Activated T-helper 1 cell treated with anti-CD3 and anti-CD28 coated beads, Interleukin-12 subunit alpha, Interleukin-12 subunit beta, Interleukin-2, Interleukin-4 antibody, amounts not matched to agents 30 ng/mL and 10 ng/mL and 1 ng/mL, durations not matched to agents 14 hours and 24 hours and 36 hours (primary cell): ENCODE measurements around the gene IZUMO4. TPM values are rescaled to one million over a fixed set of nuclear protein-coding genes. Genes with fewer than 3 reads are reported as not detected.
A peak's percentile ranks its signal among the peaks of the same experiment; 100 is the strongest.

Source experiments
- DNase-seq: peaks from one replicate; pipeline ENCODE4 v3.0.0; 2021; ENCODE audit warnings: low spot score
- H3K27ac Mint-ChIP-seq: one replicate; pipeline ENCODE4 v1.8.0; 2021; ENCODE audit warnings: mild to moderate bottlenecking, mixed read lengths
- H3K27me3 Mint-ChIP-seq: one replicate; pipeline ENCODE4 v1.8.0; 2022; ENCODE audit warnings: mild to moderate bottlenecking, moderate library complexity, mixed read lengths; ENCODE audit not compliant: insufficient read depth
- H3K36me3 Mint-ChIP-seq: one replicate; pipeline ENCODE4 v1.8.0; 2021; ENCODE audit warnings: low read depth, mixed read lengths
- H3K4me1 Mint-ChIP-seq: one replicate; pipeline ENCODE4 v1.8.0; 2021; ENCODE audit warnings: low read depth, mixed read lengths
- H3K4me3 Mint-ChIP-seq: one replicate; pipeline ENCODE4 v1.8.0; 2021; ENCODE audit warnings: mild to moderate bottlenecking, moderate library complexity, mixed read lengths
- H3K9me3 Mint-ChIP-seq: one replicate; pipeline ENCODE4 v1.8.0; 2021; ENCODE audit warnings: mixed read lengths
- intact Hi-C: fragments of 100-400 bp; cut with micrococcal nuclease; formaldehyde crosslinking; loops from one replicate; pipeline ENCODE4 v1.15.1; 2024
- total RNA-seq: library from RNA; stranded (reverse); gene quantifications from 2 replicates; pipeline ENCODE4 v1.2.3, GENCODE V29; 2022

Gene IZUMO4
- total RNA-seq, 1 donor from 2014 or later: 7.1 TPM

- intact Hi-C loops: loop anchor here (5.0 kb wide), 1 partner anchor 175 kb away; no protein-coding TSS in a partner anchor
- Mint-ChIP-seq H3K4me1 (peaks cover 23% of the 10 kb centered on the region), H3K4me3 (peak overlapping the region; percentile 85), H3K36me3 (peaks cover 30% of the 10 kb centered on the region), H3K27ac (peak overlapping the region; percentile 88), H3K9me3 (no peaks in the 10 kb centered on the region), H3K27me3 (no peaks in the 10 kb centered on the region)
- peak; percentile 56 for DNase-seq
Observed at GRCh38 chr19:2097203-2097885, 629 bp downstream of the IZUMO4 start.

GRCh38 chr19:2097886-2098327, 1.2 kb downstream of the IZUMO4 start:
- DNase-seq: no peak
- H3K4me1 Mint-ChIP-seq: peaks cover 23% of the 10 kb centered on the region

GRCh38 chr19:2099054-2099501, 2.4 kb downstream of the IZUMO4 start:
- intact Hi-C loops: loop anchor here (5.0 kb wide), 1 partner anchor 173 kb away; no protein-coding TSS in a partner anchor
- no peak for DNase-seq
- H3K27me3 Mint-ChIP-seq: no peaks in the 10 kb centered on the region
- no peak overlapping the region for H3K27ac Mint-ChIP-seq
- H3K4me1 Mint-ChIP-seq: peaks cover 14% of the 10 kb centered on the region
- no peak overlapping the region for H3K4me3 Mint-ChIP-seq
- H3K36me3 Mint-ChIP-seq: peaks cover 24% of the 10 kb centered on the region
- H3K9me3 Mint-ChIP-seq: no peaks in the 10 kb centered on the region

More at GRCh38 chr19:2097886-2098327, 1.2 kb downstream of the IZUMO4 start:
- peak overlapping the region; percentile 88 for H3K27ac Mint-ChIP-seq
- H3K27me3 Mint-ChIP-seq: no peaks in the 10 kb centered on the region
- H3K9me3 Mint-ChIP-seq: no peaks in the 10 kb centered on the region
- intact Hi-C loops: loop anchor here (5.0 kb wide), 1 partner anchor 174 kb away; no protein-coding TSS in a partner anchor
- peaks cover 27% of the 10 kb centered on the region for H3K36me3 Mint-ChIP-seq
- peak overlapping the region; percentile 85 for H3K4me3 Mint-ChIP-seq

- DNase-seq: no peak
- intact Hi-C loops: loop anchor here (5.0 kb wide), 1 partner anchor 172 kb away; no protein-coding TSS in a partner anchor
- no peak overlapping the region for H3K27ac Mint-ChIP-seq
- peaks cover 3% of the 10 kb centered on the region for H3K9me3 Mint-ChIP-seq
- H3K36me3 Mint-ChIP-seq: peaks cover 25% of the 10 kb centered on the region
- peaks cover 7% of the 10 kb centered on the region for H3K4me1 Mint-ChIP-seq
- H3K4me3 Mint-ChIP-seq: no peak overlapping the region
- H3K27me3 Mint-ChIP-seq: no peaks in the 10 kb centered on the region
Observed at GRCh38 chr19:2099937-2100718, 3.4 kb downstream of the IZUMO4 start.

GRCh38 chr19:2100719-2101061, 4.0 kb downstream of the IZUMO4 start:
- DNase-seq: no peak
- H3K4me3 Mint-ChIP-seq: no peak overlapping the region
- peaks cover 7% of the 10 kb centered on the region for H3K4me1 Mint-ChIP-seq
- H3K36me3 Mint-ChIP-seq: peaks cover 29% of the 10 kb centered on the region
- H3K27me3 Mint-ChIP-seq: no peaks in the 10 kb centered on the region
- intact Hi-C loops: no loop called here
- peaks cover 9% of the 10 kb centered on the region for H3K9me3 Mint-ChIP-seq
- no peak overlapping the region for H3K27ac Mint-ChIP-seq

GRCh38 chr19:2101417-2102335, 5.0 kb downstream of the IZUMO4 start:
- Mint-ChIP-seq H3K36me3 (peaks cover 36% of the 10 kb centered on the region), H3K4me3 (no peak overlapping the region), H3K27me3 (no peaks in the 10 kb centered on the region), H3K4me1 (peaks cover 7% of the 10 kb centered on the region), H3K9me3 (peaks cover 12% of the 10 kb centered on the region), H3K27ac (peak overlapping the region; percentile 29)
- intact Hi-C loops: no loop called here
- DNase-seq: no peak

- Mint-ChIP-seq H3K4me3 (no peak overlapping the region), H3K4me1 (no peaks in the 10 kb centered on the region), H3K36me3 (peaks cover 47% of the 10 kb centered on the region), H3K9me3 (peaks cover 12% of the 10 kb centered on the region), H3K27ac (no peak overlapping the region), H3K27me3 (no peaks in the 10 kb centered on the region)
- no peak for DNase-seq
- intact Hi-C loops: no loop called here
Observed at GRCh38 chr19:2103045-2103707, 6.5 kb downstream of the IZUMO4 start.

GRCh38 chr19:2108251-2109016, 11.7 kb downstream of the IZUMO4 start:
- H3K4me1 Mint-ChIP-seq: no peaks in the 10 kb centered on the region
- H3K9me3 Mint-ChIP-seq: peaks cover 12% of the 10 kb centered on the region
- intact Hi-C loops: no loop called here
- H3K27me3 Mint-ChIP-seq: no peaks in the 10 kb centered on the region
- H3K36me3 Mint-ChIP-seq: peaks cover 47% of the 10 kb centered on the region
- DNase-seq: no peak
- H3K4me3 Mint-ChIP-seq: no peak overlapping the region
- no peak overlapping the region for H3K27ac Mint-ChIP-seq

GRCh38 chr19:2109046-2109864, 12.5 kb downstream of the IZUMO4 start:
- intact Hi-C loops: no loop called here
- no peaks in the 10 kb centered on the region for H3K4me1 Mint-ChIP-seq
- no peak overlapping the region for H3K4me3 Mint-ChIP-seq
- no peaks in the 10 kb centered on the region for H3K27me3 Mint-ChIP-seq
- no peak overlapping the region for H3K27ac Mint-ChIP-seq
- H3K36me3 Mint-ChIP-seq: peaks cover 48% of the 10 kb centered on the region
- peaks cover 12% of the 10 kb centered on the region for H3K9me3 Mint-ChIP-seq
- DNase-seq: no peak

GRCh38 chr19:2110822-2111221, 14.1 kb downstream of the IZUMO4 start:
- intact Hi-C loops: no loop called here
- peaks cover 2% of the 10 kb centered on the region for H3K9me3 Mint-ChIP-seq
- H3K27me3 Mint-ChIP-seq: no peaks in the 10 kb centered on the region
- H3K4me3 Mint-ChIP-seq: no peak overlapping the region
- no peak for DNase-seq
- no peaks in the 10 kb centered on the region for H3K4me1 Mint-ChIP-seq
- peaks cover 45% of the 10 kb centered on the region for H3K36me3 Mint-ChIP-seq
- H3K27ac Mint-ChIP-seq: no peak overlapping the region

GRCh38 chr19:2111425-2111824, 14.7 kb downstream of the IZUMO4 start:
- no peak overlapping the region for H3K27ac Mint-ChIP-seq
- H3K36me3 Mint-ChIP-seq: peaks cover 42% of the 10 kb centered on the region
- H3K4me1 Mint-ChIP-seq: no peaks in the 10 kb centered on the region
- no peak overlapping the region for H3K4me3 Mint-ChIP-seq
- no peaks in the 10 kb centered on the region for H3K9me3 Mint-ChIP-seq
- DNase-seq: no peak
- intact Hi-C loops: no loop called here
- no peaks in the 10 kb centered on the region for H3K27me3 Mint-ChIP-seq
